Heart right ventricle (tissue), 16 donors: ENCODE measurements around the gene ZG16B. TPM values are rescaled to one million over a fixed set of nuclear protein-coding genes. Genes with fewer than 3 reads are reported as not detected.

ENCODE experiments used
- ATAC-seq, 8 donors: fragments of 200-7000 bp; cut with Tn5 transposase; one replicate each; pipeline ENCODE4 v1.9.1; 2020; ENCODE audit warnings: mild to moderate bottlenecking in 8 of 8, moderate library complexity in 8 of 8, moderate number of reproducible peaks in 1 of 8
- DNase-seq, 2 donors: peaks; one replicate each; pipeline ENCODE4 v3.0.0-alpha.2; 2020
- H3K27ac ChIP-seq, 10 donors: fragments of 200-600 bp; sonication (generic) in 2 of 10; one replicate each; pipeline versions ENCODE4 v1.5.0 to v1.8.0; 2020 to 2022; ENCODE audit warnings: mild to moderate bottlenecking in 3 of 10
- H3K27me3 ChIP-seq, 7 donors: fragments of 200-600 bp; one replicate each; pipeline ENCODE4 v1.8.0; 2021 to 2022; ENCODE audit warnings: mild to moderate bottlenecking in 2 of 7
- H3K36me3 ChIP-seq, 9 donors: fragments of 200-600 bp; sonication (generic) in 1 of 9; one replicate each; pipeline versions ENCODE4 v1.5.0 to v1.8.0; 2020 to 2022; ENCODE audit warnings: mild to moderate bottlenecking in 2 of 9
- H3K4me1 ChIP-seq, 9 donors: fragments of 200-600 bp; sonication (generic) in 1 of 9; one replicate each; pipeline versions ENCODE4 v1.5.0 to v1.8.0; 2020 to 2022; ENCODE audit warnings: mild to moderate bottlenecking in 4 of 9
- H3K4me3 ChIP-seq, 10 donors: fragments of 200-600 bp; sonication (generic) in 2 of 10; one replicate each; pipeline versions ENCODE4 v1.5.0 to v1.8.0; 2020 to 2022; ENCODE audit warnings: mild to moderate bottlenecking in 7 of 10, moderate library complexity in 2 of 10
- H3K9me3 ChIP-seq, 11 donors: fragments of 200-600 bp in 10 of 11; sonication (generic) in 2 of 11; one replicate each; pipeline versions ENCODE4 v1.5.0 to v1.8.0; 2013 to 2022; ENCODE audit warnings: mild to moderate bottlenecking in 2 of 11, control low read depth in 1 of 11, moderate library complexity in 1 of 11
- CTCF ChIP-seq, 9 donors: fragments of 200-600 bp; sonication (generic) in 2 of 9; IDR thresholded peaks; one replicate each; pipeline versions ENCODE4 v1.5.0 to v1.8.0; 2021 to 2022; ENCODE audit warnings: antibody characterized with exemption in 9 of 9, mild to moderate bottlenecking in 5 of 9, moderate library complexity in 1 of 9
- WGBS, 2 donors: extraction: QIAGEN DNeasy Blood & Tissue Kit; methylation state at CpG; one replicate each; pipeline ENCODE4 v1.1.7; 2013; ENCODE audit warnings: inconsistent platforms in 1 of 2; 5-methylcytosine and 5-hydroxymethylcytosine counted together
- intact Hi-C, 10 donors: fragments of 100-400 bp; cut with DNase I; formaldehyde crosslinking; loops; one replicate each; pipeline versions ENCODE4 v1.11.1 to v1.14.2; 2022
- polyA plus RNA-seq, 2 donors: library from polyadenylated mRNA; stranded (reverse); fragments of 200-250 nt; gene quantifications; one replicate each; pipeline ENCODE4 v1.2.3, GENCODE V29; 2013
- total RNA-seq, 10 donors: library from RNA; stranded (reverse); fragmentation: NEBNext Ultra II Directional in 3 of 10; extraction: Animal tissue kit (Norgen Biotek cat#: 25700) in 3 of 10; gene quantifications; one replicate each; pipeline versions ENCODE4 v1.2.1 to v1.2.4, GENCODE V29; 2021 to 2023
- donor health status: Arrhythmogenic right ventricular cardiomyopathy.
- donor health status: ischemic (EF 13 %, LVEDD 7.1; RV severe dilation, severe dysfunction).
- donor health status: healthy with polysubstance abuse.
- donor health status: DM: no; HTN: yes; CAD: no.
- donor health status: DM: no; HTN: no; CAD: no.
- donor health status: ischemic (EF 25% LVEDD 6.9; RV normal size, moderate dysfunction).
- donor health status: ischemic (EF 25% LVEDD 5.7; RV mildly dilated, moderate dysfunction).
- donor health status: healthy.
- donor health status: DM: yes; HTN: yes; CAD: no.
- donor health status: Ischemic cardiomyopathy.
- donor health status: ischemic (EF 35%, LVEDD 5.7; RV mildly dilated, moderate dysfunction).
- donor health status: nonischemic (EF 11% LVEDD 7.7; RV severe dilation, severe dysfunction).
- donor health status: DM: yes; HTN: yes; CAD: no.
- donor health status: PGD.
- donor health status: ischemic (EF 29% LVEDD 5.4; RV normal size, mild dysfunction).
- donor health status: nonischemic (EF 23%, LVEDD 6.1; RV moderate dilation, normal function).

The ZG16B gene
- total and polyA plus RNA-seq, 12 donors: 0.07 to 0.88 (median 0.44) TPM; not detected in 9

GRCh38 chr16:2828876-2829430, 1.1 kb upstream of the ZG16B start:
- ATAC-seq (no peak), DNase-seq (no peak)
- WGBS, 2 donors: 85 to 87% methylated on average over 17 of the region's 17 CpGs
- Histone ChIP-seq H3K4me1 (peaks cover 0 to 10% (median 0%) of the 10 kb centered on the region in 9 donors), H3K4me3 (no peak overlapping the region), H3K9me3 (no peaks in the 10 kb centered on the region), H3K27me3 (peaks cover 0 to 60% (median 28%) of the 10 kb centered on the region in 7 donors), H3K36me3 (no peaks in the 10 kb centered on the region), H3K27ac (no peak overlapping the region)
- intact Hi-C loops: no loop called here
- no peak for TF ChIP-seq CTCF (IDR thresholded peaks at IDR 0.05)

- 66 to 73% methylated on average over 5 of the region's 5 CpGs for WGBS, 2 donors
- peaks cover 0 to 55% (median 28%) of the 10 kb centered on the region in 7 donors for H3K27me3 ChIP-seq
- H3K27ac ChIP-seq: no peak overlapping the region
- intact Hi-C loops: loop anchor here in 1 of 10 donors (10.0 kb wide), 1 partner anchor 94 kb away; no protein-coding TSS in a partner anchor
- H3K4me1 ChIP-seq: peaks cover 0 to 12% (median 1%) of the 10 kb centered on the region in 9 donors
- H3K9me3 ChIP-seq: no peaks in the 10 kb centered on the region
- H3K36me3 ChIP-seq: no peaks in the 10 kb centered on the region
- peak overlapping the region in 1 of 10 donors; percentile 14 for H3K4me3 ChIP-seq
- DNase-seq (no peak), ATAC-seq (peak in 1 of 8 donors; percentile 35)
- TF ChIP-seq CTCF (IDR thresholded peaks at IDR 0.05): no peak
Measured at GRCh38 chr16:2830355-2830695, 222 bp downstream of the ZG16B start.

GRCh38 chr16:2831203-2831602, 1.1 kb downstream of the ZG16B start:
- intact Hi-C loops: loop anchor here in 1 of 10 donors (10.0 kb wide), 1 partner anchor 94 kb away; no protein-coding TSS in a partner anchor
- ATAC-seq: no peak
- 76 to 78% methylated on average over 15 of the region's 15 CpGs for WGBS, 2 donors
- no peak for TF ChIP-seq CTCF (IDR thresholded peaks at IDR 0.05)
- Histone ChIP-seq H3K9me3 (no peaks in the 10 kb centered on the region), H3K27ac (no peak overlapping the region), H3K4me1 (peaks cover 0 to 17% (median 4%) of the 10 kb centered on the region in 9 donors), H3K4me3 (no peak overlapping the region), H3K36me3 (no peaks in the 10 kb centered on the region), H3K27me3 (peaks cover 0 to 55% (median 28%) of the 10 kb centered on the region in 7 donors)
- no peak for DNase-seq

- Histone ChIP-seq H3K36me3 (no peaks in the 10 kb centered on the region), H3K9me3 (no peaks in the 10 kb centered on the region), H3K4me3 (no peak overlapping the region), H3K4me1 (peaks cover 0 to 20% (median 4%) of the 10 kb centered on the region in 9 donors), H3K27me3 (peaks cover 0 to 43% (median 21%) of the 10 kb centered on the region in 7 donors), H3K27ac (no peak overlapping the region)
- TF ChIP-seq CTCF (IDR thresholded peaks at IDR 0.05): no peak
- DNase-seq: no peak
- no peak for ATAC-seq
- intact Hi-C loops: loop anchor here in 1 of 10 donors (10.0 kb wide), 1 partner anchor 91 kb away; no protein-coding TSS in a partner anchor
- 72 to 73% methylated on average over 7 of the region's 7 CpGs for WGBS, 2 donors
Measured at GRCh38 chr16:2833776-2834175, 3.7 kb downstream of the ZG16B start.
